Activated naive CD4-positive, alpha-beta T cell treated with anti-CD3 and anti-CD28 coated beads, Interleukin-2, amount 50 U/mL, for 16 hours (primary cell): ENCODE measurements around the gene ANKRD55.
A peak's percentile ranks its signal among the peaks of the same experiment; 100 is the strongest.
"Not testable (repeated sequence)": the region's sequence is repeated elsewhere in the genome, so short reads cannot be mapped to it uniquely, and the experiment has no call there.

Experiments used
- DNase-seq: peaks from one replicate; pipeline ENCODE4 v3.0.0-alpha.2; 2020

Gene ANKRD55

GRCh38 chr5:56206126-56206910, 26.8 kb downstream of the ANKRD55 start:
- DNase-seq: no peak

GRCh38 chr5:56203936-56204335, 29.2 kb downstream of the ANKRD55 start:
- not testable (repeated sequence) for DNase-seq

- DNase-seq: no peak
These were observed 30.6 kb downstream of the ANKRD55 start for GRCh38 chr5:56202483-56202882.

- not testable (repeated sequence) for DNase-seq
These were observed 31.3 kb downstream of the ANKRD55 start for GRCh38 chr5:56201762-56202261.

GRCh38 chr5:56200971-56201666, 32.0 kb downstream of the ANKRD55 start:
- peak; percentile 61 for DNase-seq

GRCh38 chr5:56195016-56195415, 38.1 kb downstream of the ANKRD55 start:
- DNase-seq: no peak

GRCh38 chr5:56192246-56192645, 40.9 kb downstream of the ANKRD55 start:
- DNase-seq: no peak

- DNase-seq: no peak
These were observed 41.5 kb downstream of the ANKRD55 start for GRCh38 chr5:56191656-56192055.

GRCh38 chr5:56190497-56190896, 42.6 kb downstream of the ANKRD55 start:
- no peak for DNase-seq

GRCh38 chr5:56185768-56186311, 47.3 kb downstream of the ANKRD55 start:
- DNase-seq: no peak

- DNase-seq: no peak
These were observed 49.6 kb downstream of the ANKRD55 start for GRCh38 chr5:56183506-56183905.

- DNase-seq: no peak
These were observed 53.7 kb downstream of the ANKRD55 start for GRCh38 chr5:56179442-56179841.

- DNase-seq: no peak
These were observed 54.3 kb downstream of the ANKRD55 start for GRCh38 chr5:56178823-56179222.

- DNase-seq: no peak
These were observed 56.1 kb downstream of the ANKRD55 start for GRCh38 chr5:56176871-56177533.

GRCh38 chr5:56176155-56176798, 56.9 kb downstream of the ANKRD55 start:
- DNase-seq: no peak

GRCh38 chr5:56175488-56175887, 57.6 kb downstream of the ANKRD55 start:
- no peak for DNase-seq

- no peak for DNase-seq
These were observed 58.1 kb downstream of the ANKRD55 start for GRCh38 chr5:56175021-56175420.

GRCh38 chr5:56172241-56172640, 60.9 kb downstream of the ANKRD55 start:
- no peak for DNase-seq

- DNase-seq: no peak
These were observed 62.6 kb downstream of the ANKRD55 start for GRCh38 chr5:56170557-56170956.

- DNase-seq: no peak
These were observed 63.2 kb downstream of the ANKRD55 start for GRCh38 chr5:56169949-56170348.

GRCh38 chr5:56169281-56169680, 63.8 kb downstream of the ANKRD55 start:
- no peak for DNase-seq

GRCh38 chr5:56168066-56168478, 65.1 kb downstream of the ANKRD55 start:
- DNase-seq: no peak

GRCh38 chr5:56167519-56167918, 65.6 kb downstream of the ANKRD55 start:
- DNase-seq: no peak
